GM12872 (cell line): ENCODE data around the gene BTRC.

Experiments used
- CTCF ChIP-seq: IDR thresholded peaks from 3 replicates; pipeline ENCODE4 v1.5.1; 2011; ENCODE audit warnings: low read depth, mild to moderate bottlenecking, low read length, moderate library complexity; ENCODE audit not compliant: insufficient read depth

Gene BTRC

GRCh38 chr10:101585841-101586240 lies 231.9 kb downstream of the BTRC start:
- TF ChIP-seq CTCF: no peak

- TF ChIP-seq CTCF: no peak
These were observed 234.0 kb downstream of the BTRC start, which contains the start of the genes DPCD and POLL for GRCh38 chr10:101587725-101588653. TSS of gene DPCD (plus strand) at chr10:101588321. CDS start at chr10:101588337, 16 bp downstream. TSS of gene POLL (minus strand) at chr10:101588257. CDS start at chr10:101587360, 897 bp downstream.

GRCh38 chr10:101588879-101589278 lies 234.9 kb downstream of the BTRC start:
- no peak for TF ChIP-seq CTCF

GRCh38 chr10:101595591-101596433 lies 241.8 kb downstream of the BTRC start:
- no peak for TF ChIP-seq CTCF

- no peak for TF ChIP-seq CTCF
These were observed 243.3 kb downstream of the BTRC start for GRCh38 chr10:101597091-101597900.

- no peak for TF ChIP-seq CTCF
These were observed 247.6 kb downstream of the BTRC start for GRCh38 chr10:101601541-101601940.
